Immature natural killer cell (primary cell): ENCODE data around the gene IKZF1. TPM values are rescaled to one million over a fixed set of nuclear protein-coding genes. Genes with fewer than 3 reads are reported as not detected.

Experiments used
- DNase-seq, 3 donors: peaks; one replicate each; pipeline ENCODE4 v3.0.0; 2022; ENCODE audit warnings: mixed read lengths in 1 of 3
- H3K27ac Mint-ChIP-seq, 6 donors: one replicate each; pipeline ENCODE4 v1.8.0; 2020; ENCODE audit warnings: mixed read lengths in 6 of 6, mild to moderate bottlenecking in 5 of 6, inconsistent platforms in 4 of 6, moderate library complexity in 3 of 6
- H3K27me3 Mint-ChIP-seq, 3 donors: one replicate each; pipeline ENCODE4 v1.8.0; 2020 to 2021; ENCODE audit warnings: low read depth in 3 of 3, mild to moderate bottlenecking in 3 of 3, mixed read lengths in 3 of 3, moderate library complexity in 3 of 3, inconsistent platforms in 1 of 3
- H3K36me3 Mint-ChIP-seq, 3 donors: one replicate each; pipeline ENCODE4 v1.8.0; 2020; ENCODE audit warnings: mixed read lengths in 3 of 3, inconsistent platforms in 2 of 3, mild to moderate bottlenecking in 2 of 3
- H3K4me1 Mint-ChIP-seq, 2 donors: one replicate each; pipeline ENCODE4 v1.8.0; 2020; ENCODE audit warnings: inconsistent platforms in 2 of 2, mild to moderate bottlenecking in 2 of 2, mixed read lengths in 2 of 2, moderate library complexity in 1 of 2
- H3K4me3 Mint-ChIP-seq, 5 donors: one replicate each; pipeline ENCODE4 v1.8.0; 2020; ENCODE audit warnings: mild to moderate bottlenecking in 5 of 5, mixed read lengths in 5 of 5, inconsistent platforms in 3 of 5, moderate library complexity in 3 of 5
- H3K9me3 Mint-ChIP-seq, 6 donors: one replicate each; pipeline ENCODE4 v1.8.0; 2020; ENCODE audit warnings: mild to moderate bottlenecking in 6 of 6, mixed read lengths in 6 of 6, inconsistent platforms in 4 of 6, moderate library complexity in 3 of 6
- polyA plus RNA-seq, 3 donors: library from polyadenylated mRNA; unstranded; fragments of 300-500 nt; fragmentation: Illumina TruSeq; gene quantifications; one replicate each; pipeline ENCODE4 v1.2.3, GENCODE V29; 2021

Gene IKZF1
- polyA plus RNA-seq, 3 donors from 2014 or later = 79.5 to 307 (median 91.3) TPM

DNA sequence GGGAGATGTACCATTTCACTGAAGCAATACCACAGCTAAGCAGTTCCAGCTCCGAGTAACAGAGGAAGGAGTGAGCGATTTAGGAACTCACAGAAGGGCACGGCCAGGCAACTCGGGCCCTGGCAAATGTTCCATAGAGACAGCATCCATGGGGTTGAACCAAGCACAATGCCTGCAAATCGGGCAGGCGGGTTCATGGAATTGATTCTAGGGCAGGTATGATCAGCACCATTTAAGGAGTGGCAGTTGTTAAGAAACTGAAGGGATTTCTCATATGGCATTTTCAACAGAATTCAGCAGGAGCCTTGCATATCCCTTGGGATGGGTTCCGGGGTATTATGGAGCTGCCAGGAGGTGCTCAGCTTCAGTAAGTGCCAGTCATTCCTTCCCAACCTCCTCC is 66.4 kb downstream of the IKZF1 start:
- no peak for DNase-seq
- peak overlapping the region; percentile 37 to 83 (median 72) for H3K27ac Mint-ChIP-seq
- peaks cover 0 to 7% (median 6%) of the 10 kb centered on the region in 3 donors for H3K27me3 Mint-ChIP-seq
- H3K4me3 Mint-ChIP-seq = no peak overlapping the region
- H3K4me1 Mint-ChIP-seq = peaks cover 90 to 98% of the 10 kb centered on the region in 2 donors
- no peaks in the 10 kb centered on the region for H3K9me3 Mint-ChIP-seq
- H3K36me3 Mint-ChIP-seq = peaks cover 14 to 43% (median 15%) of the 10 kb centered on the region in 3 donors

DNA sequence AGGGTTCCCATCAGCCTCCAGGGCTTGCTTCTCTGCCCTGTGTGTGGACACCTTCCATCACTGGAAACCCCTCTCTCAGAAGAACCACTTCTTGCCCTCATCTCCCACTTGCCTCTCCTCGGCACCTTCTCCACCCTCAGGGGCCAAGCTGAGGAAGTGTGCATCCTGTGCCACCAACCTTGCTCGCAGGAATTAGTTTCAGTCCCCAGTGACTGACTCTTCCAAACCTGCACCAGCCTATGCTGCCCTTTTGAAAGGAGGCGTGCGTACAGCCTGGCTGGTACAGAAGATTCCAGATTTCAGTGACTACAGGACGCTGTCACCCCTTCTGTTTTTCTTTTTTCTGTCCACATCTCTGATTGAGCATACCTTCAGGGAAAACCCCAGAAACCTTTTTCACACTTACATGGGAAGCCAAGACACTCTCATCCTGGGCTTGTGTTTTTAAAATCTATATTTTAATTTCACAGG is 67.1 kb downstream of the IKZF1 start:
- no peak for DNase-seq
- Mint-ChIP-seq H3K36me3 (peaks cover 17 to 44% (median 20%) of the 10 kb centered on the region in 3 donors), H3K9me3 (no peaks in the 10 kb centered on the region), H3K27ac (peak overlapping the region; percentile 64 to 85 (median 81)), H3K4me1 (peaks cover 92 to 98% of the 10 kb centered on the region in 2 donors), H3K4me3 (no peak overlapping the region), H3K27me3 (peaks cover 0 to 7% (median 6%) of the 10 kb centered on the region in 3 donors)

DNA sequence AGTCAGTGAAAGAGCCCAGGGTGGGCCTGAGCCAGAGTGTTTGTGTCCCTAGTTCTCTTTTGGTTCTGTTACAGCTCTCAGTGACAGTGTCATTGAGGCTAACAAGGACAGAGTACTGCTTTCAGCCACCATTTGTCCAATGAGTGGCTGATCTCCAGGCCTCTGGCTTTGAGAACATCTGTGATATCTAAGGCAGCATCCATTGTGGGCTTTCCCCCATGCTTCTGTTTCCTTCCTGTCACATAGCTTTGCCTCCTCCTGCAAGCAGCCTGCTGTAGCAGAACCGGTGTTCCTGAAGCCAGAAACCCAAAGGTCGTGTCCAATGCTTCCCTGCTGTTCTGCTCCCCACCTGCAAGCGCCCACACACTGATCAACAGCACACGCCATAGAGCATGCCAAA is 68.4 kb downstream of the IKZF1 start:
- Mint-ChIP-seq H3K27me3 (peaks cover 0 to 7% (median 6%) of the 10 kb centered on the region in 3 donors), H3K9me3 (no peaks in the 10 kb centered on the region), H3K4me1 (peaks cover 90 to 98% of the 10 kb centered on the region in 2 donors), H3K27ac (peak overlapping the region; percentile 64 to 88 (median 83)), H3K36me3 (peaks cover 16 to 52% (median 23%) of the 10 kb centered on the region in 3 donors), H3K4me3 (no peak overlapping the region)
- no peak for DNase-seq

DNA sequence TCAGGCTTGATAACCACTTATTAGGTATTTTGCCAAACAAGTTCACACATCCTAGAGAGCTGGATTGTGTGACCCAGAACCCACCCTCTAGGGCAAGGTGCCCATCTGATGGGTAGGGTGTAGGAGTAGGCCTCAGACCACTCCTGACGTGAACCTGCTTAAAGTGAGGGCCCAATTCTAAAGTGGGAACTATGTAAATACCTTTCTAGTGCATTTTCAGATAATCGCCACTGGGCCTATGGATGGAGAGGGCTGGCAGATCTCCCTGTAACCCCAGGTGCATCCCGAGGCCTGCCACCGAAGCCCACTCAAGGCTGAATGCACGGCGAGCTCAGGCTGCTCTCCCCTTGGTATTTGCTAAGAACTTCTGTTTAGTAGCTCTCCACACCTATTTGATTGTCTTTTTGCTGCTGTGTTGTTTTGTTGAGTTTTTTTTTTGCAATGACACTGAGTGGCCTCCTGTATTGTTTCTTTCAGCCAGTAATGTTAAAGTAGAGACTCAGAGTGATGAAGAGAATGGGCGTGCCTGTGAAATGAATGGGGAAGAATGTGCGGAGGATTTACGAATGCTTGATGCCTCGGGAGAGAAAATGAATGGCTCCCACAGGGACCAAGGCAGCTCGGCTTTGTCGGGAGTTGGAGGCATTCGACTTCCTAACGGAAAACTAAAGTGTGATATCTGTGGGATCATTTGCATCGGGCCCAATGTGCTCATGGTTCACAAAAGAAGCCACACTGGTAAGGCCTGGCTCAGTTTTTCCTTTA is 71.7 kb downstream of the IKZF1 start:
- H3K36me3 Mint-ChIP-seq = peaks cover 14 to 56% (median 28%) of the 10 kb centered on the region in 3 donors
- peak overlapping the region in 1 of 5 donors; percentile 18 for H3K4me3 Mint-ChIP-seq
- peaks cover 2 to 7% (median 6%) of the 10 kb centered on the region in 3 donors for H3K27me3 Mint-ChIP-seq

DNA sequence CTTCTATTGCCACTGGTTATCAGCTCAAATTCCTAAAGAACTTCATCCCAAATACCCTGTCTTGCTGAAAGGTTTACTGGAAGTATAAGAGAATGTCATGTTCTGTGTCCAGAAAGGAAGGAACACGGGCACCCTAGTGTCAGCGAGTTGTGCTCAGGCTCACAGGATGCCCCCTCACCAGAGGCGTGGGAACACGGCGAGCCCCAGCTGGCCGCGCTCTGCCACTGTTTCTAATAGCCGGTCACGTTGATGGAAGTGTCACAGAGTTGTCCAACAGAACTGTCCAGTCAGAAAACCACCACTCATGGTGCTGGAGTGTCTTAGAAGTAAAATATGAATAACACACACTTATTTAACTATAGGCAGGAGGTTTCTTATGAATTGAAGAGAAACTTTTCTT is 72.8 kb downstream of the IKZF1 start:
- H3K4me3 Mint-ChIP-seq = no peak overlapping the region
- no peak for DNase-seq
- peaks cover 13 to 48% (median 28%) of the 10 kb centered on the region in 3 donors for H3K36me3 Mint-ChIP-seq
- peaks cover 88 to 99% of the 10 kb centered on the region in 2 donors for H3K4me1 Mint-ChIP-seq
- H3K27ac Mint-ChIP-seq = peak overlapping the region; percentile 10 to 76 (median 64)
- peaks cover 2 to 3% (median 2%) of the 10 kb centered on the region in 3 donors for H3K27me3 Mint-ChIP-seq
- H3K9me3 Mint-ChIP-seq = no peaks in the 10 kb centered on the region

More for the DNA sequence above, 71.7 kb downstream of the IKZF1 start:
- H3K27ac Mint-ChIP-seq = peak overlapping the region; percentile 7 to 83 (median 76)
- DNase-seq = no peak
- H3K9me3 Mint-ChIP-seq = no peaks in the 10 kb centered on the region
- H3K4me1 Mint-ChIP-seq = peaks cover 91 to 100% of the 10 kb centered on the region in 2 donors

DNA sequence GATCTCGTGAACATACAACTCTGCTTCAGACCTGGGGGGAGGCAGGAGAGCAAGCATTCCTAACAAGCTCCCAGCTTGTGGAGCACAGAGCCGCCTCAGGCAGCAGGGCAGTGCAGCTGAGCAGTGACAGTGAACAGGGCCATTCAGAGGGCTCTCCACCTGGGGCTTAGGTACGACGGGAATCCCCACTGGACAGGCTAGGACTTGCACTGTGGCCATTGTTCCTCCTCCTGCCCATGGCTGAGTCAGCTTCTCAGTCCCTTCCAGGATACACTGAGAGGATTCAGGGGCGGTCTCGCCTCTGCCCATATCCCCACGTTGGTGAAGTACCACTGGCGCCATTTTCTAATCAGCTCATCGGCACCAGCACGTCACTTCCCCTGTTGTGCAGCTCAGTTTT is 74.6 kb downstream of the IKZF1 start:
- Mint-ChIP-seq H3K27ac (peak overlapping the region; percentile 12 to 87 (median 72)), H3K9me3 (no peaks in the 10 kb centered on the region), H3K4me1 (peaks cover 81 to 97% of the 10 kb centered on the region in 2 donors), H3K27me3 (peaks cover 0 to 6% (median 2%) of the 10 kb centered on the region in 3 donors), H3K4me3 (peak overlapping the region in 1 of 5 donors; percentile 19), H3K36me3 (peaks cover 16 to 49% (median 27%) of the 10 kb centered on the region in 3 donors)
- DNase-seq = no peak

DNA sequence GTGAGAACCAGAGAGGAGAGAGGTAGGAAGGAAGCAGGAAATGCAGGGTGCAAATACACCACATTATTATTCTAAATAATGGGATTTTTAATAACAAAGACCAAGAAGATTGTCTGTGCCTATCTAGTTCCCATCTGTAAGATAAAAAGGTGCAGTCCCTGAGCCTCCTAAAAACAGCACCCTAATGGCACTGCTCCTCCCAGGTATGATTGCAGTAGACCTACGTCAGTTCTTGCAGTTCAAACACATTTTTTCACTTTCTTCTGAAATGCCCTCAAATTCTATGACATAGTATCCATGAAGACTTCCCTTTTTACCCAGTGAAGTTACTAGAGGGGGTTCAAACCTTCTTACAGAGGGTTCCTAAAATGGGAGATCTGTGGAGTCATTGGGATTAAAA is 75.0 kb downstream of the IKZF1 start:
- no peak for DNase-seq
- H3K27me3 Mint-ChIP-seq = peaks cover 0 to 8% (median 2%) of the 10 kb centered on the region in 3 donors
- peaks cover 81 to 97% of the 10 kb centered on the region in 2 donors for H3K4me1 Mint-ChIP-seq
- H3K9me3 Mint-ChIP-seq = no peaks in the 10 kb centered on the region
- H3K27ac Mint-ChIP-seq = peak overlapping the region; percentile 12 to 87 (median 72)
- H3K36me3 Mint-ChIP-seq = peaks cover 16 to 53% (median 27%) of the 10 kb centered on the region in 3 donors
- H3K4me3 Mint-ChIP-seq = peak overlapping the region in 1 of 5 donors; percentile 19

DNA sequence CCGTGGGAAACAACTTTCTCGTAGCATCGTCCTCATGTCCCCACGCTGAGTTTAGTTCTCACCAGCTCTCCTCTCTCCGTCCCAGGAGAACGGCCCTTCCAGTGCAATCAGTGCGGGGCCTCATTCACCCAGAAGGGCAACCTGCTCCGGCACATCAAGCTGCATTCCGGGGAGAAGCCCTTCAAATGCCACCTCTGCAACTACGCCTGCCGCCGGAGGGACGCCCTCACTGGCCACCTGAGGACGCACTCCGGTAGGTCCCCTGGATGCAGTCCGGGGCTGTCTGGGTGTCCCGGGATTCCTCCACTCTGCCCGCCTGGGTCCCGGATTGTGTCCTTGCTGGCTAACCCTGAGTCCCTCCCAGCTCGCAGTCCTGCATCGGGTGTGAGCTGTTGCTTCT is 77.9 kb downstream of the IKZF1 start:
- peak overlapping the region in 5 of 6 donors; percentile 17 to 71 (median 60) for H3K27ac Mint-ChIP-seq
- H3K4me1 Mint-ChIP-seq = peaks cover 63 to 86% of the 10 kb centered on the region in 2 donors
- no peak for DNase-seq
- H3K9me3 Mint-ChIP-seq = no peaks in the 10 kb centered on the region
- no peak overlapping the region for H3K4me3 Mint-ChIP-seq
- peaks cover 12 to 58% (median 26%) of the 10 kb centered on the region in 3 donors for H3K36me3 Mint-ChIP-seq
- H3K27me3 Mint-ChIP-seq = peaks cover 0 to 8% (median 2%) of the 10 kb centered on the region in 3 donors

DNA sequence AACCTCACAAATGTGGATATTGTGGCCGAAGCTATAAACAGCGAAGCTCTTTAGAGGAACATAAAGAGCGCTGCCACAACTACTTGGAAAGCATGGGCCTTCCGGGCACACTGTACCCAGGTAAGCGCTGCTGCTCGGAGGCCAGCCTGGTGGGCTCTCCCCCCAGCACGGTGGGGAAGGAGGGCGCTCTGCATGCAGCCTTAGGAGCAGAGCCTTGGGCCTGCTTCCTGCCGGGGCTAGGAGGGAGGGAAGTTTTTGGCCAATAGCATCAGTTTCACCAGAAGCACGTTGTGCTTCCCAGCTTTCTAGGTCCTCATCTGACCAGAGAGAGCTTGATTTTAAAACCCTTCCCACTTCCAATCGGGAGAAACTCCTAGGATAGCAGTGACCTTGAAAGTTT is 82.8 kb downstream of the IKZF1 start:
- H3K9me3 Mint-ChIP-seq = no peaks in the 10 kb centered on the region
- no peak overlapping the region for H3K4me3 Mint-ChIP-seq
- DNase-seq = no peak
- peaks cover 19 to 79% (median 44%) of the 10 kb centered on the region in 3 donors for H3K36me3 Mint-ChIP-seq
- peaks cover 46 to 85% of the 10 kb centered on the region in 2 donors for H3K4me1 Mint-ChIP-seq
- peak overlapping the region in 3 of 6 donors; percentile 16 to 87 (median 73) for H3K27ac Mint-ChIP-seq
- H3K27me3 Mint-ChIP-seq = peaks cover 0 to 15% (median 6%) of the 10 kb centered on the region in 3 donors

DNA sequence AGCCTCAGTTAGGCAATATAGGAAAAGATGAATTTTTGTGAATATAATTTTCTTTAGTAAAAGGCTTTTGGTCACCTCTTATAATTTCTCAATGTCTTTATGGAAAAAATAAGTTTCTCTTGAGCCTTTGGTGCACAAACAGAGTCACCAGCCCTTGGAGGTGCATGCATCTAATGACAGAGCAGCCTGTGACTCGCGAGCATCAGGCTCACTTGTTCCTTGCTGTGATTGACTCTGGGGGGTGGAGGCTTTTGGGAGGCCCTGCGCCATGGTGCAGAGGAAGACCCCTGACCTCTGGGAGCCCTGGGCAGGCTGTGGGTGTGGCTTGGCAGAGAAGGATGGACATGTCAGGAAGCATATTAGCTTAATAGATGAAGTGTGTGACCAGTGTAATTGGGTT is 85.4 kb downstream of the IKZF1 start:
- no peaks in the 10 kb centered on the region for H3K9me3 Mint-ChIP-seq
- peaks cover 0 to 15% (median 11%) of the 10 kb centered on the region in 3 donors for H3K27me3 Mint-ChIP-seq
- peaks cover 26 to 74% (median 52%) of the 10 kb centered on the region in 3 donors for H3K36me3 Mint-ChIP-seq
- no peak for DNase-seq
- no peak overlapping the region for H3K4me3 Mint-ChIP-seq
- peak overlapping the region; percentile 82 to 87 (median 85) for H3K27ac Mint-ChIP-seq
- H3K4me1 Mint-ChIP-seq = peaks cover 53 to 87% of the 10 kb centered on the region in 2 donors

DNA sequence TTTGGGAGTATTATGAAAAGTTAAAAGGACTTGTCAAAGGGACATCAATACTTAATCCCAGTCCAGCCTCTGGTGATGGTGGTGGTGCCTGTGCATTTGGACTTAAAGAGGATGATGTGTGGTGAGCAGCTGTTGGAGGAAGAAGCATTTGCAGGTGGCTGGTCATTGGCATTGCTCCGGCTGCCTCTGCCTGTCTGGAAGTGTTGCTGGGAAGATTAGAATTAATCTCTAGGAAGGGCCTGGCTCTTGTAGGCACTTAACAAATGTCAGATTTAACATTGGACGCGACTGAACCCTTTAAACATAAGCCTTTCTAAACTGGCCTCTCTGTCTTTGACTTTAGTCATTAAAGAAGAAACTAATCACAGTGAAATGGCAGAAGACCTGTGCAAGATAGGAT is 86.9 kb downstream of the IKZF1 start:
- Mint-ChIP-seq H3K9me3 (no peaks in the 10 kb centered on the region), H3K27ac (peak overlapping the region; percentile 73 to 92 (median 84)), H3K4me1 (peaks cover 60 to 88% of the 10 kb centered on the region in 2 donors), H3K36me3 (peaks cover 31 to 69% (median 55%) of the 10 kb centered on the region in 3 donors), H3K27me3 (peaks cover 0 to 15% (median 11%) of the 10 kb centered on the region in 3 donors), H3K4me3 (peak overlapping the region in 2 of 5 donors; percentile 30 to 40)
- no peak for DNase-seq

DNA sequence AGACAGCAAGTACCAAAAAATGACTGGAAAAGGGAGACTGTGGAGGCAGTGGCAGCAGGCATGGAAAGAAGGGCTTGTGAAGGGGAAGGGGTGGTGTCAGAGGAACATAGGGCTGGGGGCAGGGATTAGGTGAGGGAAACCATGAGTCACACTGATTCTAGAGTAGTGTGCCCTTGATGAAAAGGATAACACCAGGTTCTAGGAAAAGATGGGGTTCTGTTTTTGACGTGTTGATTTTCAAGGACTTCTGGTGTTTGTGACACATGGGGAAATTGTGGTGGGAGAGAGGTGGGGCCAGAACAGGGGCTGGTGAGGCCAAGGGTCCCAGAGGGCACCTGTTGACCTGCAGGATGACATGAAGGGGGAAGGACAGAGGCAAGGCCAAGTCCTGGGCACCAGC is 88.6 kb downstream of the IKZF1 start:
- Mint-ChIP-seq H3K4me1 (peaks cover 73 to 98% of the 10 kb centered on the region in 2 donors), H3K4me3 (peak overlapping the region; percentile 66 to 84 (median 74)), H3K27ac (peak overlapping the region; percentile 82 to 96 (median 90)), H3K27me3 (peaks cover 0 to 22% (median 11%) of the 10 kb centered on the region in 3 donors), H3K36me3 (peaks cover 26 to 72% (median 51%) of the 10 kb centered on the region in 3 donors), H3K9me3 (no peaks in the 10 kb centered on the region)
- no peak for DNase-seq

DNA sequence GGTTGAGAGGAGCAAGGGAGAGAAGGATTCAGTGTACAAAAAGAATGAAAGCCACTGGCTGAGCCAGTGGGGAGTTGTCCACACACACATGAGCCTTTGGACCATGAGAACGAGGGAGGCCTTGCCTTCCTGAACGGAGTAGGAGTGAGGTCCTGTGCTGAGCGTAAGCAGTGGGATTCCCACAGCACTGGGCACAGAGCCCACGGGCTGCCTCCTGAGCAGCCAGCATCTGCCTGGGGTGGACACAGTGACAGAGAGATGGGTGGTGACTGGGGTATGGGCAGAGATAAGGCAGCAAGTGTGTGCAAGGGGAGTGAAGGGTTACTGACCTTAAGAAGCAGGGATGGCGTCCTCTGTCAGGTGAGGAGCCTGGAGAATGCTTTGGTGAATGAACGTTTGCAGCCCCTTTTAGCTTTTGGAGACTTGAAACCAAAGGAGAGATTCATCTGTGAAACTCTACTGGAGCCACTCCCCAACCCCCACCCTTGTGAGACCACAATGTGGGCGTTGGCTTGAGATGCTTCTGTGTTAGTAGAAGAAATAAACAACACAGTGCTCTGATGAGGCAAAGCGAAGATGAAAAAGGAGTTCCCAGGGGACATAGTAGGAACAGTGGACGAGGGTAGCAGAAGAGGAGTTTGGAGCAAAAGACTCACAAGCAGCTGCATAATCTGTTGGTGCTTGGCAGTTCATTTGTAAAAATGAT is 89.2 kb downstream of the IKZF1 start:
- peak; percentile 27 to 43 (median 34) for DNase-seq
- Mint-ChIP-seq H3K27ac (peak overlapping the region; percentile 82 to 96 (median 90)), H3K4me1 (peaks cover 80 to 98% of the 10 kb centered on the region in 2 donors), H3K9me3 (no peaks in the 10 kb centered on the region), H3K36me3 (peaks cover 26 to 72% (median 52%) of the 10 kb centered on the region in 3 donors), H3K27me3 (peaks cover 0 to 24% (median 11%) of the 10 kb centered on the region in 3 donors), H3K4me3 (peak overlapping the region; percentile 66 to 84 (median 74))
